Body of pancreas (tissue), 4 donors: ENCODE results near the gene SLC39A2.

Experiments
- POLR2A ChIP-seq, 3 donors: fragments of 450-650 bp; IDR thresholded peaks; one replicate each; pipeline ENCODE4 v1.6.1; 2016; ENCODE audit warnings: antibody characterized with exemption in 3 of 3, mild to moderate bottlenecking in 2 of 3
- TF ChIP-seq, protein P1 (sequence below), 7 experiments: fragments of 450-650 bp in 4 of 7; fragments of 200-600 bp in 3 of 7; sonication (generic) in 3 of 7; IDR thresholded peaks; one replicate each; pipeline ENCODE4 v1.5.1; 2016 to 2019; ENCODE audit warnings: antibody characterized with exemption in 7 of 7

DNA sequence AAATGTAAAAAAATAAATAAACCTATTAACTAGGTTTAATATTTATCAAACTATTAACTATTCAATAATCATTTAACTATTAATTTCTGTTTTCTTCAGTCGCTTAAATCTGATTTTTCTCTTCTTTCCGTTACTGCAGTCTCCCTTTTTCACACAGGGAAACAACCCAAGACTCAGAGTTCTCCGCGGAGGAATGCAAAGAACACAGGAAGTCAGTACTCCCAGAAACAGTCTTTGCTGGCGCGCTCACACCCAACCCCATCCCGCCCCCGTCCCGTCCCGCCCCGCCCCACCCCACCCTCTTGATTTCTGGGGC, 9.7 kb upstream of the SLC39A2 start:
- TF ChIP-seq, protein P1, sequence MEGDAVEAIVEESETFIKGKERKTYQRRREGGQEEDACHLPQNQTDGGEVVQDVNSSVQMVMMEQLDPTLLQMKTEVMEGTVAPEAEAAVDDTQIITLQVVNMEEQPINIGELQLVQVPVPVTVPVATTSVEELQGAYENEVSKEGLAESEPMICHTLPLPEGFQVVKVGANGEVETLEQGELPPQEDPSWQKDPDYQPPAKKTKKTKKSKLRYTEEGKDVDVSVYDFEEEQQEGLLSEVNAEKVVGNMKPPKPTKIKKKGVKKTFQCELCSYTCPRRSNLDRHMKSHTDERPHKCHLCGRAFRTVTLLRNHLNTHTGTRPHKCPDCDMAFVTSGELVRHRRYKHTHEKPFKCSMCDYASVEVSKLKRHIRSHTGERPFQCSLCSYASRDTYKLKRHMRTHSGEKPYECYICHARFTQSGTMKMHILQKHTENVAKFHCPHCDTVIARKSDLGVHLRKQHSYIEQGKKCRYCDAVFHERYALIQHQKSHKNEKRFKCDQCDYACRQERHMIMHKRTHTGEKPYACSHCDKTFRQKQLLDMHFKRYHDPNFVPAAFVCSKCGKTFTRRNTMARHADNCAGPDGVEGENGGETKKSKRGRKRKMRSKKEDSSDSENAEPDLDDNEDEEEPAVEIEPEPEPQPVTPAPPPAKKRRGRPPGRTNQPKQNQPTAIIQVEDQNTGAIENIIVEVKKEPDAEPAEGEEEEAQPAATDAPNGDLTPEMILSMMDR (IDR thresholded peaks at IDR 0.05): no peak
- no peak for TF ChIP-seq POLR2A (IDR thresholded peaks at IDR 0.05)
